LoVo (cell line): ENCODE measurements around the gene IL4R.

Source experiments
- DNase-seq: peaks from one replicate; pipeline ENCODE4 v3.0.0-alpha.2; 2016; ENCODE audit warnings: low spot score

Gene IL4R

DNA sequence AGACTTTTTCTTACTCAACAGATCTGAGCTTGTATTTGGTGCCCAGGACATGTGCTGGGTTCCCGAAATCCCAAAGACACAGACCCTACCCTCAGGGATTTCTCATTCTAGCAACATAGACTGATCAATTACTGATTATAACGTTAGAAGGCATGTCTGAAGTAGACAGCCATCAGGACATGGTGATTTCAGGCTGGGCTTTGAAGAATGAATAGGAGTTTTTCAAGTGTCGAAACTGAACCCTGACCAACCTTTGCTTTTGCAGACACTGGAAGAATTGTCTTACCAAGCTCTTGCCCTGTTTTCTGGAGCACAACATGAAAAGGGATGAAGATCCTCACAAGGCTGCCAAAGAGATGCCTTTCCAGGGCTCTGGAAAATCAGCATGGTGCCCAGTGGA, 48.2 kb downstream of the IL4R start:
- DNase-seq, result no peak

DNA sequence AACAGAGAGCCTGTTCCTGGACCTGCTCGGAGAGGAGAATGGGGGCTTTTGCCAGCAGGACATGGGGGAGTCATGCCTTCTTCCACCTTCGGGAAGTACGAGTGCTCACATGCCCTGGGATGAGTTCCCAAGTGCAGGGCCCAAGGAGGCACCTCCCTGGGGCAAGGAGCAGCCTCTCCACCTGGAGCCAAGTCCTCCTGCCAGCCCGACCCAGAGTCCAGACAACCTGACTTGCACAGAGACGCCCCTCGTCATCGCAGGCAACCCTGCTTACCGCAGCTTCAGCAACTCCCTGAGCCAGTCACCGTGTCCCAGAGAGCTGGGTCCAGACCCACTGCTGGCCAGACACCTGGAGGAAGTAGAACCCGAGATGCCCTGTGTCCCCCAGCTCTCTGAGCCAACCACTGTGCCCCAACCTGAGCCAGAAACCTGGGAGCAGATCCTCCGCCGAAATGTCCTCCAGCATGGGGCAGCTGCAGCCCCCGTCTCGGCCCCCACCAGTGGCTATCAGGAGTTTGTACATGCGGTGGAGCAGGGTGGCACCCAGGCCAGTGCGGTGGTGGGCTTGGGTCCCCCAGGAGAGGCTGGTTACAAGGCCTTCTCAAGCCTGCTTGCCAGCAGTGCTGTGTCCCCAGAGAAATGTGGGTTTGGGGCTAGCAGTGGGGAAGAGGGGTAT, 48.9 kb downstream of the IL4R start:
- no peak for DNase-seq

DNA sequence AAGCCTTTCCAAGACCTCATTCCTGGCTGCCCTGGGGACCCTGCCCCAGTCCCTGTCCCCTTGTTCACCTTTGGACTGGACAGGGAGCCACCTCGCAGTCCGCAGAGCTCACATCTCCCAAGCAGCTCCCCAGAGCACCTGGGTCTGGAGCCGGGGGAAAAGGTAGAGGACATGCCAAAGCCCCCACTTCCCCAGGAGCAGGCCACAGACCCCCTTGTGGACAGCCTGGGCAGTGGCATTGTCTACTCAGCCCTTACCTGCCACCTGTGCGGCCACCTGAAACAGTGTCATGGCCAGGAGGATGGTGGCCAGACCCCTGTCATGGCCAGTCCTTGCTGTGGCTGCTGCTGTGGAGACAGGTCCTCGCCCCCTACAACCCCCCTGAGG, 49.5 kb downstream of the IL4R start:
- no peak for DNase-seq

DNA sequence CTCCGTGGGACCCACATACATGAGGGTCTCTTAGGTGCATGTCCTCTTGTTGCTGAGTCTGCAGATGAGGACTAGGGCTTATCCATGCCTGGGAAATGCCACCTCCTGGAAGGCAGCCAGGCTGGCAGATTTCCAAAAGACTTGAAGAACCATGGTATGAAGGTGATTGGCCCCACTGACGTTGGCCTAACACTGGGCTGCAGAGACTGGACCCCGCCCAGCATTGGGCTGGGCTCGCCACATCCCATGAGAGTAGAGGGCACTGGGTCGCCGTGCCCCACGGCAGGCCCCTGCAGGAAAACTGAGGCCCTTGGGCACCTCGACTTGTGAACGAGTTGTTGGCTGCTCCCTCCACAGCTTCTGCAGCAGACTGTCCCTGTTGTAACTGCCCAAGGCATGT, 50.0 kb downstream of the IL4R start:
- peak; percentile 16 for DNase-seq

DNA sequence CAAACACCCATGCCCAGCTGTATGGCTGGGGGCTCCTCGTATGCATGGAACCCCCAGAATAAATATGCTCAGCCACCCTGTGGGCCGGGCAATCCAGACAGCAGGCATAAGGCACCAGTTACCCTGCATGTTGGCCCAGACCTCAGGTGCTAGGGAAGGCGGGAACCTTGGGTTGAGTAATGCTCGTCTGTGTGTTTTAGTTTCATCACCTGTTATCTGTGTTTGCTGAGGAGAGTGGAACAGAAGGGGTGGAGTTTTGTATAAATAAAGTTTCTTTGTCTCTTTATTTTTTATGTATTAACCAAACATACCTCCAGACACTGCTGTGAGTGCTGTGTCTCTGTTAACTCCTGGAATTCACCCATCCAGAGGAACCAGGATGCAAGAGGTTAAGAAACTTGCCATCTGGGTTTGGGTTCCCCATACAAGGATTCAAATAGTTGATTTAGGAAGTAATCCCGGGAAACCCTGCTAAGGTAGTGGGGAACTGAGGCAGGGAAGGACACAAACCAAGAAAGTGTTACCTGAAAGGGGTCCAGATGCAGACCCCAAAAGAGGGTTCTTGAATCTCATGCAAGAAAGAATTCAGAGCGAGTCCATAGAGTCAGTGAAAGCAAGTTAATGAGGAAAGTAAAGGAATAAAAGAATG, 50.8 kb downstream of the IL4R start:
- DNase-seq, result peak; percentile 37

DNA sequence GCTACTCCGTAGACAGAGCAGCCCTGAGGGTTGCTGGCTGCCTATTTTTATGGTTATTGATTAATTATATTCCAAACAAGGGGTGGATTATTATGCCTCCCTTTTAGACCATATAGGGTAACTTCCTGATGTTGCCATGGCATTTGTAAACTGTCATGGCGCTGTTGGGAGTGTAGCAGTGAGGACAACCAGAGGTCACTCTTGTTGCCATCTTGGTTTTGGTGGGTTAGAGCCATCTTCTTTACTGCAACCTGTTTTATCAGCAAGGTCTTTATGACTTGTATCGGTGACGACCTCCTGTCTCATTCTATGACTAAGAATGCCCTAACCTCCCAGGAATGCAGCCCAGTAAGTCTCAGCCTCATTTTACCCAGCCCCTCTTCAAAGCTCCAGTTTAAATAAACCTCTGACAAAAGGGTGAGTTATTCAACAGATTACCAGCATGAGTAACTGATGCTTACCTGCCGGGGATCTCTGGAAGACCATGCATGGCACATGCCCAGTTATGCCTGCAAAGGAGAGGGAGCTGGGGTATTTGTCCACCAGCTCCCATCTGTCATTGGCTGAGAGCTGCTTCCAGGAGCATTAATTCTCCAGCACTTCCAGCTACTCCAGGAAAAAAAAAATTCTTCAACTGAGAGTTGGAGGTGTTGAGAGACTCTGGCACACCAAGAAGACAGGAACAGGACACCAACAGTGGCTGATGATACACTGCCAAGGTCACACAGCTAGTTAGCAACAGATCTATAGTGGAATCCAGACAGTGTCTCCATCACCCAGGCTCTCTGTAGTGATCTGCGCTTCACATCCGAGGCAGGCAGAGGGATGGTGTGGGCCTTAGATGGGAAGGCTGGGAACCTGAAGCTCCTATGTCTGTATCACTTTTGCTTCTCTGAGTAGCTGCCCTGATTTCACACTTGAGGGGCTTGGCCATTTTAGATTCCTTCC, 51.6 kb downstream of the IL4R start:
- DNase-seq, result peak; percentile 60

DNA sequence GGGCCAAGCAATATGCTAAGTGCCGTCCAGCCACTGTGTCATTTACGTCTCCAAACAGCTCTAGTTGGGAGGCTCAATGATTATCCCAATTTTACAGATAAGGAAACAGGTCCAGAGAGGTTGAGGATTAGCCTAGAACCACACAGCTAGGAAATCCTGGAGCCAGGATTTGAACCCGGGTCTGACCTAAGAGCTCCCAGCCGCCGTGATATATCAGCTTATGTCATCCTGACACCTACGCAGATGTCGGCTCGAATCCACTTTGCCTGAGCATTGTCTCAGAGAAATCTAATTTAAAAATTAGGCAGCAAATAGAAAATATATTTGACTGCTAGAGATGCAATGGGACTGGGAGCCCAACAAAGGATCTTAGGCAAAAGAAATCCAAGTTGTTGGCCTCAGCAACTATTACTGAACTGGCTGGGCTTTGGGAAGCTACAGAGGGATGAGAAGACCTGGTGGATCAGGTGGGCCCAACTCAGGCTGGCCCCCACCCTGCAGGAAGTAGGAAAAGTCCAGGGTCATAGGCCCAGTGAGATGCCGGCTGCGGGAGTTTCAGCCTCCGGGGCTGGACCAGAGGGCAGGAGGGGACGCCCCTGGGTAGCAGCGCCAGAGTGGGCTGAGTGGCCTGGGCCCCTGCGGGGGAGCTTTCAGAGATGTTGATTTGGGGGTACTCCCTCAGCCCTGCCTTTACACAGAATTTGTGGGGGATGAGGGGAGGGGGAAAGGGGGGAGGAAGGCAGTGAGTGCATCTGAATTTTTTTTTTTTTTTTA, 53.1 kb downstream of the IL4R start:
- no peak for DNase-seq

DNA sequence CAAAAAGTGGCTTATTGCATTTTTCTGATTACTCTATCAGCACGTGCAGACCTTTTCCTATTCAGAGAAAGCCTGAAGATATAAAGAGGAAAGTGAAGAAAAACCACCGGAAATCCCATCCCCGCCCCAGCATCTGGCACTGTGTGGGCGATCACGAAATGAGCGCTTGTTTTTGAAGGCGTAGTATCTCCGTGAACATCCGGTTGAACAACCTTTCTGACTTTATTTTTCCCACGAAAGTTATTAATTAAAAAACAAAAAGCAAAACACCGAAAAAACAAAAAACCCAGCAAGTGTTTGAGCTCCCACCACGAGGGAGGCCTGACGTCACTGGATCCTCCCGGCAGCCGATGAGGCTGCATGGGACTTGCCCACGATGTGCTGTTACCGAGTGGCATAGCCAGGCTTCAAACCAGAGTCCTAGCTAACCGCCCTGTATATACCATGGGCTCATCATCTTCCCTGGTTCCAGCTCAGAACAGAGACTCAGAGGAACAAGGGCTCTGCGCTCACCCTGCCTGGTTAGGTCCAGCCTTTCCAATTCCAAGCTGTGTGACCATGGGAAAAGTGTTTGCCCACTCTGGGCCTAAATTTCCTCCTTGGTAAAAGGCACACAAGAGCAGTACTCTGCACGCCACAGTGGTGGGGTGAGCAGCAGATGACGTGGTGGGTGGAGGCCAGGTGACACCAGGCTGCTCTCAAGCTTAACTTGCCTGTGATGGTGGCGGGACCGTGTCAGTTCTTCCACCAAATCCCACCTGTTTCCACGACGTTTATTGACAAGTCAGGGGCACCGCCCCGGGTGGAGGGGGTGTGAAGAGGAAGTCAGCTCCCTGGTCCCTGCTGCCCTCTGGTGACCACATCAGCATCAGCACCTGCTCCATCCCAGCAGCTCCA, 53.9 kb downstream of the IL4R start:
- peak; percentile 52 for DNase-seq

DNA sequence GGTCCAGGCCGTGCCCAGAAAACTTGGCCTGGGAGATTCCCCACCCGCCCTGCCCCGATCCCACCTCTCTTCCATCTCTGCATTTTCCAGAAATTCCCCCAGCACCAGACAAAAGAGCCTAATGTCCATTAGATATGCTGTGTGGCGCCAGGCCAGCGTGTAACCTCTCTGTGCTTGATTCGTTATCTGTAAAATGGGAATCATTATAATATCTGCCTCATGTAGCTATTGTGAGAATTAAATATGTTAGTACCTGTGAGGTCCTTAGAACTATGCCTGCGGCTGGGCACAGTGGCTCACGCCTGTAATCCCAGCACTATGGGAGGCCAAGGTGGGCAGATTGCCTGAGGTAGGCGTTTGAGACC, 54.6 kb downstream of the IL4R start:
- no peak for DNase-seq

DNA sequence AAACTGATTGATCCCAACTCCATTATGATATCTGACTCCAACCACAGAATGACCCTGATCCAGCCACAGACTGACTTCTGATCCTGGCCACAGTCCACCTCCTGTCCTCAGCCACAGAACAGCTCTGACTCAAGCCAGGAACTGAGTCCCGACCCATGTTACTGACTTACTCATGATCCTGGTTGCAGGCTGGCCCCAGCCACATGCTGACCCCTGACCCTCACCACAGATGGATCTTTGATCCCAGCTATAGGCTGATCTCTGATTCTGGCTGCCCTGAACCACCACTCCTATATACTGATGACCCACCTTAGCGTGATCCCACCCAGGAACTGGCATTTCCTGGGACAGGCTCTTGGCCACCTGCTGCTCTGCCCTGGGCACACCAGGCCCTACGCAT, 56.0 kb downstream of the IL4R start:
- DNase-seq, result no peak

DNA sequence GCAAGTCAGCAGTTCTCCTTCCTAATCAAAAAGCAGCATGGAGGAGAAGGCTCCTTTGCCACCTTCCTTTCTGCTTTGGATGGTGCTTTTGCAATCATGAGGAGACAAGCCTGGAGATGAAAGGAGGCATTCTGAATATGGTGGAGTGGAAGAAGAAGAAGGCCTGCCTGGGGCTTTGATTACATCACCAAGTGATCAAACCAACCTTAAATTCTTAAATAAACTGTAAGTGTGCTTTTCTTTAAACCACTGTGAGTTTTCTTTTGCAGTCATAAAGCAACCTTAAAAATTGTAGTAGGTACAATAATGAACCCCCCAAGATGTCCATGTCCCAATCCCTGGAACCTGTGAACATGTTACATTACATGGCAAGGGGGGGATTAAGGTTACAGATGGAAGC, 56.5 kb downstream of the IL4R start:
- no peak for DNase-seq

DNA sequence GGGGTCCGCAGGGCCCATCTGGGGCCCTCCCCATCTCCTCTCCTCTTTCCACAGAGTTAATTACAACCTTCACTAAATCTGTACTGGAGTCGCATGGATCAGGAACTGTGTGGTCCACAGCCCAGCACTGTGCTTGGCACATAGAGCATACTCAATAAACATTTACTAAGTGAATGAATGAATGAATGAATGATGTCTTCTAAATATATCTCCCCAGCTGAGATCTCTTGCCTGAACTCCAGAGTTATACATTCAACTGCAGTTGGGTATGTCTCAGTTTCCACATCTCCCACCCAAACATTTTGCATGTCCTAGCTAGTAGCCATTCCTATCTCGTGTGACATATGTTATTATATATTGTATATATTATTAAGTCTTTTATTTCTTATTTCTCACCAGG, 59.5 kb downstream of the IL4R start:
- no peak for DNase-seq

DNA sequence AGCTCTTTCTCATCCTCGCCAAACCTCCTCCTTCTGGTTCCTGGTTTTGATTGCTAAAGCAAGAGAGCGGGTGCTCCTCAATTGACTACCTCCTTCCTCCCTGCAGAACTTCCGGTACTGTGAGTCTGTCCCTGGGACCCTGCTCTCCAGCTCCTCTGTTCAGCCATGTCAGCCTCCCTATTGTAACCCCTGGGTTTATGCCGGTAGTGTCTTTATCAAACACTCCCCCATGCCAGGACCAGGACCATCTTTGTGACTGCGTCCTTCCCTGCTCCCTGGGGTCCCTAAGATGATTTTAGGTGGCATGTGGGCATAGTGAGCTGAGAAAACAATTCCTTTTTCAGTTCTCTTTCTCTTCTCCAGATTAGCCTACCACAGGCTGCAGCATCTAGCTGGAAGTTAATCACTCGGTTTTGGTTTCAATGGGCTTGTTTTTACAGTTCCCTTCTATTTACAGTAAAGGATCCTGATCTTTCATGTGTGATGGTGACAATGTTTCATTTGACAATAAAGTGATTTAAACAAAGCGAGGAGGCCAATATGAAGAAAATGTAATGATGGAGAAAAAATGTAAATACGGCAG, 60.5 kb downstream of the IL4R start:
- DNase-seq, result no peak

DNA sequence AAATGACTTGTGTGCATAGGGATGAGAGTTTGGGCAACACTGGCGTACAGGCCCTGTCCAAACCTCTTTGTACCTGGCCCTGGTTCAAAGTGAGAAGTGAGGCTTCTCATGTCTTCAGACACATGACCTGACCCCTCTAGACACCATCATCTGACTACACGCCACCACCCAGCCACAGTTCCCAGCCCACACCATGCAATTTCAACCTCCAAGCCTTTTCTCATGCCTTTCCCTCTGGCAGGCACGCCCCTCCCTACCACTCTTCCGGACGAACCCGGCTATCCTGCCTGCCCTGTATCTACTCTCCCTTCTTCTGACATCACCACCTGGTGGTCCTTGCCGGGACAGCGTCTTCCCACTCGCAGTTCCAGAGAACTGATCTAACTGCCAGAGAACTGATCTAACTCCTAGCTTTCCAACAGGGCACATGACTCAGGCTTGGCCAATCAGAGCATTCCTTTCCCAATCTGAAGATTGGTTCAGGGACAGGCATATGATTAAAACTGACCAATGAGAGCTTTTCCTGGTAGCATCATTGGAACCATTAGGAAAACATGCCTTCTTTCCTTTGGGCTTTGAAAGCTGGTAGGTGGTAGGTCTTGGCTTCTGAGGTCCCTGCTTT, 61.1 kb downstream of the IL4R start:
- peak; percentile 57 for DNase-seq

DNA sequence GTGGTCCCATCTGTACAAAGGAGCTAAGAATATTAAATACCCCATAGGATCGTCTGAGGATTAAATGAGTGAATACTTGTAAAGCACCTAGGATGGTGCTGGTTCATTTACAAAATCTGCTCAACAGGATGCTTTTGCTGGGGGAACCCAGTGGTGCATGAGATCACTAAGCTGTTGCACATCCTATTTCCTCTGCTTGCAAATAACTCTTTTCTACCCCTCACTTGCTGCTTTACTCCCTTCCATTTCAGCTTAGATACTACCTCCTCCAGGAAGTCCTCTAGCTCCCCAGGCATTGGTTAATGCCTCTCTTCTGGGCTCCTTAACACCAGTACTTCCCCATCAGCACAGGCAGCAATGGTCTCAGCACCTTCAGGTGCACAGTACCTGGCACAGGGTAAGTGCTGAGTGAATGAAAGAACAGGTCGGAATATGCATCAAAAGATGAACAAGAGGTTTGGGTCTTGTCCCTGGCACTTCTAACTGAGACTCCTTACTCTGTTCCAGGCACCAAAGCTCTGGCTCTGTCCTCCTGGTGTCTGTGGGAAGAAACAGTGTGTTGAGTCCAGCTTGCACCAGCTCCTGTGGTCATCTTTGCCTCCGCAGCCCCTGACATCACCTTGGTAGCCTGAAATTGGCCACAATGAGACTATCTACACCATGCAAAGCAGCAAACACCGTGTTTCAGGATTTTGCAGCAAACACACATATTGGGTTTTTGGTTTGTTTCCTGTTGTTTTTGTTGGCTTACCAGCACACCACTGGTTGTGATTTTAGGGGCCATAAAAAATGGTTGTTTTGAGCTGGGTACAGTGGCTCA, 64.1 kb downstream of the IL4R start:
- no peak for DNase-seq

DNA sequence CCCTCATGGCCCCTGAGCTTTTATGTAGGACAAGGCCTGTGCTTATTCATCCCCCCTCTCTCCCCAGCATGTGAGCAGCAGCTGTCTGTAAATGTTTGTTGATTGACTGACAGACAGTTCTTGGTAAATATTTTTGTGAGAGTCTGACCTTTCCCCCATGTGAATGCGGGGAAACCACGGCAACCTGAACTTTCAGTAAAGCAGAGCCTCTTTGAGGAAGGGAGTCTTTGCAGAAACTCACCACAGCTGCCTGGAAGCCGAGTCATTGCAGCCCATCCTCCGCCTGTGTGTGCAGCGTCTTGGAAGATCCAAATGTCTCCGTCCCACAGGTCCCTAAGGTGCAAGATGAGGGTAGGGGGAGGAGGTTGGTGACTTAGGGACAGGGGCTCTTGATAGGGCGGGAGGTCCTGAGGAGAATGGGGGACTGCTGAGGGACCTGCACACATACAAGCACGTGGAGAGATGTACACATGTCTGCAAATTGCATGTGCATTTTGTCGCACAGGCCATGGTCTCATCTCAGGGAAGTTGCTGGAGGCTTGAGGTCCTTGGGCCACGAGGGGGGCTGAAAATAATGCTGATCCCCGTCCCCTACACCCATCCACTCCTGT, 65.2 kb downstream of the IL4R start:
- no peak for DNase-seq

DNA sequence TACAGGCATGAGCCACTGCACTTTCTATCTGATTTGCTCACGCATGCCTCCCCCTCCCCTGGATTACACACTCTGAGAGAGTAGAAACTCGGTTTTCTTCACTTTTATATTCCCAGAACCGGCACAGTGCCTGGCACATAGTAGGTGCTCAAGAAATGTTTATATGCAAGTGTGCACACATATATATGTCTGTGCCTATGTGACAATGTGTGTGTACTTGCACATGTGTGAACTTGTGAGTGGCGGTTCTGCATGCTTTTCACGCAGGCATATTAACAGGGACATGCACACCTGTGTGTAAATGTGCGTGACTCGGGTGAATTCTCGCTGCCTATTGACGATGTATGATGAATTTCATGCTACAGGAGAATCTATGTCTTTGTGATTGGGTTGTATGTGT, 66.1 kb downstream of the IL4R start:
- DNase-seq, result no peak

DNA sequence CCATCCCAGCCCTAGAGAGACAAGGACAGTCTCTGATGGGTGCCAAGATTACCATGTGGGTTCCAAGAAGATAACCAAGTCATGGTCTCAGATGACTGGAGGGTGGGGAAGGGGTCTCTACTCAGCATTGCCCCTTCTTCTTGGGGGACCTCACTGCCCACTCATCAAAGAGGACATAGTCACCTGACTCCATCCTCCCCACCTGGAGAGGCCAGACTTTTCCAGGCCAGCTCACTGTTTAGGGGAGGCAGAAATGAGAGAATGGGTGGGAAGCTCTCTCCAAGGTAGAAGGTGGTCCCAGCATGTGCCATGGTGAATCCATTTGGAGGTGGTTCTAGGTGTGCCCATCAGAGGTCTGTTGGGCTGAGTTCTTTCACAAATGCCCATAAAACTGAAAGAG, 67.5 kb downstream of the IL4R start:
- no peak for DNase-seq
